Lower leg skin (tissue), 3 donors: Measurements from ENCODE around the gene GPR158.

ENCODE experiments used
- POLR2A ChIP-seq, 2 donors: fragments of 450-650 bp; IDR thresholded peaks; one replicate each; pipeline ENCODE4 v1.6.1; 2016 to 2017; ENCODE audit warnings: antibody characterized with exemption in 2 of 2, mild to moderate bottlenecking in 1 of 2, moderate library complexity in 1 of 2
- TF ChIP-seq, protein P1 (sequence below), 3 donors: fragments of 450-650 bp; IDR thresholded peaks; one replicate each; pipeline ENCODE4 v1.5.1; 2016; ENCODE audit warnings: antibody characterized with exemption in 3 of 3, mild to moderate bottlenecking in 3 of 3, moderate library complexity in 2 of 3

DNA sequence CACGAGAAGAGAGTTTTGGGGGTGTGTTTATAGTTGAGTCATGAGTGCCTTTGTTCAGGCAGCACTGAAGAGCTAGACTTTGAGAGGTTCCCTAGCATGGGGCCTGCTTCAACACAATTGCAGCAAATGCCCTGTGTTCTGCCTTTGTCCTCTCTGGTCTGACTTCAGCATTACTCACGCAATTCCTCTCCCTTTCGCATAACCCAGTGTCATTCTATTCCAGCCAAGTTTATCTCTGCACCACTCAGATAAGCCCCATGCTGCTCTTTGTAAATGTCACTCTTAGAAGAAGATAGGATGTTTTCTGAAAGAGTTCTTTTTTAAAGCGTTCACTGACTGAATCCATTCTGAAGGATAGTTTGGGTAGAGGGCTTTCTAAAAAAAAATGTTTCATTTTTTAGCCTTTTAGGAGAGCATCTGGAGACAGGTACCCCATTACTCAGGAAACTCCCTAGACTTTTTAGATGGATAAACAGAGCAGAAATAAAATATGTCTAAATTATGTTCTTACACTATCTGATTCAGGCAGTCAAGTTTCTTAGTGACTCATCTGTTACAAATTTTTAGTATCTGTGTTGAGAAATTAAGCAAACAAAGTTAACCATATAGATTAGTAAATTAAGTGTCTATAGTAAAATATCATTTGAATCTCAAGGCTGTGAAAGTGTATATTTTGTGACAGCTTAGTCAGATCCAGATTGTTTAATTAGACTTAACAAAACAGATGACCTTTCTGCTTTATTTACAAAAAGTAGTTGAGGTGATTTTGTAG is 318.5 kb downstream of the GPR158 start:
- TF ChIP-seq, protein P1, sequence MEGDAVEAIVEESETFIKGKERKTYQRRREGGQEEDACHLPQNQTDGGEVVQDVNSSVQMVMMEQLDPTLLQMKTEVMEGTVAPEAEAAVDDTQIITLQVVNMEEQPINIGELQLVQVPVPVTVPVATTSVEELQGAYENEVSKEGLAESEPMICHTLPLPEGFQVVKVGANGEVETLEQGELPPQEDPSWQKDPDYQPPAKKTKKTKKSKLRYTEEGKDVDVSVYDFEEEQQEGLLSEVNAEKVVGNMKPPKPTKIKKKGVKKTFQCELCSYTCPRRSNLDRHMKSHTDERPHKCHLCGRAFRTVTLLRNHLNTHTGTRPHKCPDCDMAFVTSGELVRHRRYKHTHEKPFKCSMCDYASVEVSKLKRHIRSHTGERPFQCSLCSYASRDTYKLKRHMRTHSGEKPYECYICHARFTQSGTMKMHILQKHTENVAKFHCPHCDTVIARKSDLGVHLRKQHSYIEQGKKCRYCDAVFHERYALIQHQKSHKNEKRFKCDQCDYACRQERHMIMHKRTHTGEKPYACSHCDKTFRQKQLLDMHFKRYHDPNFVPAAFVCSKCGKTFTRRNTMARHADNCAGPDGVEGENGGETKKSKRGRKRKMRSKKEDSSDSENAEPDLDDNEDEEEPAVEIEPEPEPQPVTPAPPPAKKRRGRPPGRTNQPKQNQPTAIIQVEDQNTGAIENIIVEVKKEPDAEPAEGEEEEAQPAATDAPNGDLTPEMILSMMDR (IDR thresholded peaks at IDR 0.05) = no peak
- TF ChIP-seq POLR2A (IDR thresholded peaks at IDR 0.05) = no peak
